ENCODE results near the gene OR6J1.

GRCh38 chr14:22668417-22668816, 24.3 kb upstream of the OR6J1 start:
- TF ChIP-seq EZH2phosphoT487 (IDR thresholded peaks at IDR 0.05; ENCODE audit: insufficient read depth, low read depth) (no peak), EZH2 (IDR thresholded peaks at IDR 0.05; ENCODE audit: insufficient read depth, poor library complexity, severe bottlenecking) (no peak)
